IMR-90 (cell line): ENCODE data around the gene TRIO. TPM values are rescaled to one million over a fixed set of nuclear protein-coding genes. Genes with fewer than 3 reads are reported as not detected.
A peak's percentile ranks its signal among the peaks of the same experiment; 100 is the strongest.

Source experiments
- ATAC-seq: fragments of 200-7000 bp; cut with Tn5 transposase; 2 replicates; pipeline ENCODE4 v1.9.1; 2020; ENCODE audit warnings: low read depth, mild to moderate bottlenecking, moderate library complexity
- BruUV-seq: library from RNA; stranded (reverse); fragments of 400-500 nt; replicated peaks from 2 replicates; lab custom pipeline; 2021; lab: Mats Ljungman, UMichigan
- CTCF ChIA-PET: fragments of 300-600 bp; formaldehyde crosslinking; extraction: SDS; loops from one replicate; lab custom pipeline; 2021; ENCODE audit warnings: antibody characterized with exemption; lab: Yijun Ruan, JAX
- POLR2A ChIA-PET: fragments of 300-600 bp; sonication (Branson Sonifier 250); formaldehyde crosslinking; loops from one replicate; lab custom pipeline; 2022; ENCODE audit warnings: antibody characterized with exemption; ENCODE audit not compliant: unreplicated experiment; lab: Charles Lee
- DNase-seq: peaks from one replicate; pipeline ENCODE4 v3.0.0; 2013
- H2AFZ ChIP-seq: replicated peaks from 2 replicates; pipeline ENCODE3; 2013; ENCODE audit warnings: low read length, mild to moderate bottlenecking; ENCODE audit not compliant: poor library complexity
- H2AK5ac ChIP-seq: 2 replicates; pipeline ENCODE4 v1.6.1; 2013; ENCODE audit warnings: low read depth, low read length, inconsistent platforms
- H2AK9ac ChIP-seq: replicated peaks from 2 replicates; pipeline ENCODE3; 2013; ENCODE audit warnings: mild to moderate bottlenecking, low read depth, low read length, moderate library complexity; ENCODE audit not compliant: poor library complexity
- H2BK120ac ChIP-seq: 2 replicates; pipeline ENCODE4 v1.6.1; 2013; ENCODE audit warnings: low read depth, low read length, inconsistent platforms
- H2BK15ac ChIP-seq: 3 replicates; pipeline ENCODE4 v1.6.1; 2013; ENCODE audit warnings: low read depth, low read length, inconsistent platforms
- H2BK20ac ChIP-seq: 2 replicates; pipeline ENCODE4 v1.6.1; 2013; ENCODE audit warnings: low read depth, mild to moderate bottlenecking, inconsistent platforms, low read length, moderate library complexity
- H2BK5ac ChIP-seq: 2 replicates; pipeline ENCODE4 v1.6.1; 2013; ENCODE audit warnings: mild to moderate bottlenecking, low read depth, low read length, inconsistent platforms; ENCODE audit not compliant: poor library complexity, severe bottlenecking
- H3K14ac ChIP-seq: replicated peaks from 2 replicates; pipeline ENCODE4 v1.6.1; 2013; ENCODE audit warnings: low read depth, low read length, inconsistent platforms
- H3K18ac ChIP-seq: 2 replicates; pipeline ENCODE4 v1.6.1; 2013; ENCODE audit warnings: low read depth, low read length, control low read depth
- H3K23ac ChIP-seq: 2 replicates; pipeline ENCODE4 v1.6.1; 2013; ENCODE audit warnings: low read depth, low read length, inconsistent platforms
- H3K27ac ChIP-seq: 2 replicates; pipeline ENCODE4 v1.5.1; 2013; ENCODE audit warnings: mild to moderate bottlenecking, control low read depth, low read length; ENCODE audit not compliant: insufficient read depth
- H3K27me3 ChIP-seq: 2 replicates; pipeline ENCODE4 v1.6.1; 2013; ENCODE audit warnings: low read length; ENCODE audit not compliant: control insufficient read depth, insufficient read depth
- H3K36me3 ChIP-seq: 2 replicates; pipeline ENCODE4 v1.6.1; 2013; ENCODE audit warnings: low read length, mixed read lengths; ENCODE audit not compliant: control insufficient read depth, insufficient read depth
- H3K4ac ChIP-seq: 2 replicates; pipeline ENCODE4 v1.6.1; 2013; ENCODE audit warnings: low read depth, low read length, inconsistent platforms
- H3K4me1 ChIP-seq: 2 replicates; pipeline ENCODE4 v1.6.1; 2013; ENCODE audit warnings: low read length, mixed read lengths; ENCODE audit not compliant: control insufficient read depth, insufficient read depth
- H3K4me2 ChIP-seq: 2 replicates; pipeline ENCODE4 v1.6.1; 2013; ENCODE audit warnings: low read depth, mild to moderate bottlenecking, control low read depth, low read length, moderate library complexity
- H3K4me3 ChIP-seq: 2 replicates; pipeline ENCODE4 v1.5.1; 2013; ENCODE audit warnings: low read depth, mild to moderate bottlenecking, control low read depth, low read length, moderate library complexity; ENCODE audit not compliant: insufficient read depth
- H3K56ac ChIP-seq: 2 replicates; pipeline ENCODE4 v1.6.1; 2013; ENCODE audit warnings: low read length, inconsistent platforms; ENCODE audit not compliant: insufficient read depth; ENCODE audit errors: extremely low read depth
- H3K79me1 ChIP-seq, 2 experiments: 2 replicates each; pipeline ENCODE4 v1.6.1; 2013; ENCODE audit warnings: low read length in 2 of 2, inconsistent platforms in 1 of 2, low read depth in 1 of 2
- H3K9ac ChIP-seq: 2 replicates; pipeline ENCODE4 v1.6.1; 2013; ENCODE audit warnings: low read depth, low read length, control low read depth
- H3K9me1 ChIP-seq: 2 replicates; pipeline ENCODE4 v1.6.1; 2013; ENCODE audit warnings: low read length, inconsistent platforms; ENCODE audit not compliant: insufficient read depth
- H3K9me3 ChIP-seq: 2 replicates; pipeline ENCODE4 v1.6.1; 2013; ENCODE audit warnings: low read length; ENCODE audit not compliant: control insufficient read depth, insufficient read depth
- H4K20me1 ChIP-seq: 2 replicates; pipeline ENCODE4 v1.6.1; 2013; ENCODE audit warnings: low read length, inconsistent platforms; ENCODE audit not compliant: insufficient read depth
- H4K5ac ChIP-seq: 2 replicates; pipeline ENCODE4 v1.6.1; 2013; ENCODE audit warnings: mild to moderate bottlenecking, low read depth, low read length, control low read depth
- H4K8ac ChIP-seq, 2 experiments: 2 replicates each; pipeline ENCODE4 v1.6.1; 2013; ENCODE audit warnings: low read depth in 2 of 2, low read length in 2 of 2, control low read depth in 1 of 2, inconsistent platforms in 1 of 2
- H4K91ac ChIP-seq: 2 replicates; pipeline ENCODE4 v1.6.1; 2013; ENCODE audit warnings: low read depth, low read length, inconsistent platforms; ENCODE audit not compliant: insufficient read depth
- CEBPB ChIP-seq: IDR thresholded peaks from 2 replicates; pipeline ENCODE4 v1.6.1; 2012; ENCODE audit warnings: low read depth, low read length, improper control_type of control experiment
- RAD21 ChIP-seq: IDR thresholded peaks from 2 replicates; pipeline ENCODE4 v1.6.1; 2012; ENCODE audit warnings: low read length, improper control_type of control experiment
- RCOR1 ChIP-seq: IDR thresholded peaks from 2 replicates; pipeline ENCODE4 v1.6.1; 2012; ENCODE audit warnings: mild to moderate bottlenecking, low read length, improper control_type of control experiment; ENCODE audit not compliant: insufficient replicate concordance
- WGBS, 2 experiments: methylation state at CpG; one replicate each; pipeline versions ENCODE4 v1.1.5 to v1.1.7; 2013; ENCODE audit warnings: missing lambda C conversion rate in 2 of 2; ENCODE audit not compliant: insufficient read length in 1 of 2; ENCODE audit errors: extremely low coverage in 2 of 2; 5-methylcytosine and 5-hydroxymethylcytosine counted together
- dilution Hi-C: fragments of 300-500 bp; cut with HindIII; formaldehyde crosslinking; loops from one replicate; pipeline ENCODE4 v1.14.3; 2018; ENCODE audit warnings: low sequenced_read_pairs; ENCODE audit not compliant: unreplicated experiment
- in situ Hi-C: fragments of 300-500 bp; cut with MboI; formaldehyde crosslinking; loops from 3 replicates; pipeline ENCODE4 v1.14.3; 2019; ENCODE audit warnings: low sequenced_read_pairs, inconsistent platforms, mixed read lengths
- intact Hi-C: fragments of 100-400 bp; cut with micrococcal nuclease; formaldehyde crosslinking; loops from 2 replicates; pipeline ENCODE4 v1.10.0; 2022
- polyA plus RNA-seq, 3 experiments: library from polyadenylated mRNA; depleted of rRNA; stranded (reverse); fragments of >200 nt; gene quantifications; 2 replicates each; pipeline ENCODE4 v1.2.3, GENCODE V29; 2012; ENCODE audit warnings: low replicate concordance in 1 of 3
- total RNA-seq: library from RNA; depleted of rRNA; stranded (reverse); fragments of >200 nt; gene quantifications from 2 replicates; pipeline ENCODE4 v1.2.3, GENCODE V29; 2012
- TF ChIP-seq, protein P1 (sequence below): conservative IDR thresholded peaks from 2 replicates; pipeline ENCODE4 v1.5.1; 2012; ENCODE audit warnings: mild to moderate bottlenecking, low read depth, low read length, improper control_type of control experiment
- TF ChIP-seq, protein P2 (sequence below): fragments of 150-350 bp; IDR thresholded peaks from 2 replicates; pipeline ENCODE4 v1.6.1; 2016; ENCODE audit warnings: low read depth, mild to moderate bottlenecking, low read length, moderate library complexity, borderline replicate concordance
- TF ChIP-seq, protein P3 (sequence below): fragments of 150-350 bp; IDR thresholded peaks from 2 replicates; pipeline ENCODE4 v1.6.1; 2017; ENCODE audit warnings: mild to moderate bottlenecking, antibody characterized with exemption, low read length, low read depth

The TRIO gene
- total and polyA plus RNA-seq, 2 of the 4 experiments (the other 2 are of a cell fraction): 206 to 522 TPM

DNA sequence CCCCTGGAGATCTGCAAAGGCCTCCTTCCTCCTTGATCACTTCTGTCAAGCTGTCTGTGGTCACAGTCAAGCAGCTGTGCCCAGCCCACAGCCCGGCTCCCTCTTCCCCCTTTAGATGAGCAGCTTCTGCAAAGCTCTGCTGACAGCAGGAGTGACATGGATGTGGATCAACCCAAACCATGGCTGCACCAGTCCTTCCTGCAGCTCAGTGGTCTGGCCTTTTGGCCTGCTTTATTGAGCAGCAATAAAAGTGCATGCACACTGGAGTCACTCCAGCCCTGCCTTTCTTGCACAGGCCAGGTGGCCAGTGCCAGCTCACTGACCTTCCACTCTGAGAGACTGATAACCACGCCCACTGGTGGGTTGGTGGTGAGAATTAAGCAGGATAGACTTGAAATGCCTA lies 347.2 kb downstream of the TRIO start:
- Histone ChIP-seq H3K14ac (no peak overlapping the region), H3K9me3 (no peaks in the 10 kb centered on the region), H3K36me3 (peaks cover 83% of the 10 kb centered on the region), H3K23ac (no peak overlapping the region), H3K27ac (no peak overlapping the region), H2BK120ac (no peak overlapping the region), H2BK5ac (no peak overlapping the region), H3K9ac (no peak overlapping the region), H4K20me1 (peaks cover 83% of the 10 kb centered on the region), H4K91ac (no peak overlapping the region), H3K9me1 (peaks cover 24% of the 10 kb centered on the region), H2BK15ac (no peak overlapping the region), H4K8ac (no peak overlapping the region), H3K4me1 (peaks cover 18% of the 10 kb centered on the region), H2AK9ac (no peak overlapping the region), H3K27me3 (no peaks in the 10 kb centered on the region), H3K79me1 (peaks cover 63 to 87% of the 10 kb centered on the region in 2 experiments), H3K4ac (no peak overlapping the region), H2AFZ (no peak overlapping the region), H4K5ac (no peak overlapping the region), H2AK5ac (no peak overlapping the region), H3K4me2 (no peak overlapping the region), H3K18ac (no peak overlapping the region), H2BK20ac (no peak overlapping the region), H3K56ac (no peak overlapping the region), H3K4me3 (no peak overlapping the region)
- TF ChIP-seq, protein P1, sequence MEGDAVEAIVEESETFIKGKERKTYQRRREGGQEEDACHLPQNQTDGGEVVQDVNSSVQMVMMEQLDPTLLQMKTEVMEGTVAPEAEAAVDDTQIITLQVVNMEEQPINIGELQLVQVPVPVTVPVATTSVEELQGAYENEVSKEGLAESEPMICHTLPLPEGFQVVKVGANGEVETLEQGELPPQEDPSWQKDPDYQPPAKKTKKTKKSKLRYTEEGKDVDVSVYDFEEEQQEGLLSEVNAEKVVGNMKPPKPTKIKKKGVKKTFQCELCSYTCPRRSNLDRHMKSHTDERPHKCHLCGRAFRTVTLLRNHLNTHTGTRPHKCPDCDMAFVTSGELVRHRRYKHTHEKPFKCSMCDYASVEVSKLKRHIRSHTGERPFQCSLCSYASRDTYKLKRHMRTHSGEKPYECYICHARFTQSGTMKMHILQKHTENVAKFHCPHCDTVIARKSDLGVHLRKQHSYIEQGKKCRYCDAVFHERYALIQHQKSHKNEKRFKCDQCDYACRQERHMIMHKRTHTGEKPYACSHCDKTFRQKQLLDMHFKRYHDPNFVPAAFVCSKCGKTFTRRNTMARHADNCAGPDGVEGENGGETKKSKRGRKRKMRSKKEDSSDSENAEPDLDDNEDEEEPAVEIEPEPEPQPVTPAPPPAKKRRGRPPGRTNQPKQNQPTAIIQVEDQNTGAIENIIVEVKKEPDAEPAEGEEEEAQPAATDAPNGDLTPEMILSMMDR: no peak
- TF ChIP-seq CEBPB (no peak), RAD21 (no peak), RCOR1 (no peak)
- TF ChIP-seq, protein P2, sequence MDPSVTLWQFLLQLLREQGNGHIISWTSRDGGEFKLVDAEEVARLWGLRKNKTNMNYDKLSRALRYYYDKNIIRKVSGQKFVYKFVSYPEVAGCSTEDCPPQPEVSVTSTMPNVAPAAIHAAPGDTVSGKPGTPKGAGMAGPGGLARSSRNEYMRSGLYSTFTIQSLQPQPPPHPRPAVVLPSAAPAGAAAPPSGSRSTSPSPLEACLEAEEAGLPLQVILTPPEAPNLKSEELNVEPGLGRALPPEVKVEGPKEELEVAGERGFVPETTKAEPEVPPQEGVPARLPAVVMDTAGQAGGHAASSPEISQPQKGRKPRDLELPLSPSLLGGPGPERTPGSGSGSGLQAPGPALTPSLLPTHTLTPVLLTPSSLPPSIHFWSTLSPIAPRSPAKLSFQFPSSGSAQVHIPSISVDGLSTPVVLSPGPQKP: no peak
- TF ChIP-seq, protein P3, sequence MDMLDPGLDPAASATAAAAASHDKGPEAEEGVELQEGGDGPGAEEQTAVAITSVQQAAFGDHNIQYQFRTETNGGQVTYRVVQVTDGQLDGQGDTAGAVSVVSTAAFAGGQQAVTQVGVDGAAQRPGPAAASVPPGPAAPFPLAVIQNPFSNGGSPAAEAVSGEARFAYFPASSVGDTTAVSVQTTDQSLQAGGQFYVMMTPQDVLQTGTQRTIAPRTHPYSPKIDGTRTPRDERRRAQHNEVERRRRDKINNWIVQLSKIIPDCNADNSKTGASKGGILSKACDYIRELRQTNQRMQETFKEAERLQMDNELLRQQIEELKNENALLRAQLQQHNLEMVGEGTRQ: no peak
- DNase-seq (no peak), ATAC-seq (peak; percentile 32)
- in situ Hi-C loops (no loop called here), intact Hi-C loops (loop anchor here (5.0 kb wide), 1 partner anchor 522 kb away; no protein-coding TSS in a partner anchor), dilution Hi-C loops (no loop called here)
- CTCF ChIA-PET: no interaction called here
- POLR2A ChIA-PET: no interaction called here
- no TSS peak for BruUV-seq
- no CpG with 5 or more reads among the region's 2 CpGs for WGBS, 2 experiments
